ENCODE measurements around the gene LCMT1. TPM values are rescaled to one million over a fixed set of nuclear protein-coding genes. Genes with fewer than 3 reads are reported as not detected.
"Not testable (repeated sequence)": the region's sequence is repeated elsewhere in the genome, so short reads cannot be mapped to it uniquely, and the experiment has no call there.

The LCMT1 gene
- total RNA-seq, 5 donors from 2014 or later (not counting 1 experiment from before 2014, with no cell fraction given) = 35.7 to 42.9 (median 36.0) TPM

DNA sequence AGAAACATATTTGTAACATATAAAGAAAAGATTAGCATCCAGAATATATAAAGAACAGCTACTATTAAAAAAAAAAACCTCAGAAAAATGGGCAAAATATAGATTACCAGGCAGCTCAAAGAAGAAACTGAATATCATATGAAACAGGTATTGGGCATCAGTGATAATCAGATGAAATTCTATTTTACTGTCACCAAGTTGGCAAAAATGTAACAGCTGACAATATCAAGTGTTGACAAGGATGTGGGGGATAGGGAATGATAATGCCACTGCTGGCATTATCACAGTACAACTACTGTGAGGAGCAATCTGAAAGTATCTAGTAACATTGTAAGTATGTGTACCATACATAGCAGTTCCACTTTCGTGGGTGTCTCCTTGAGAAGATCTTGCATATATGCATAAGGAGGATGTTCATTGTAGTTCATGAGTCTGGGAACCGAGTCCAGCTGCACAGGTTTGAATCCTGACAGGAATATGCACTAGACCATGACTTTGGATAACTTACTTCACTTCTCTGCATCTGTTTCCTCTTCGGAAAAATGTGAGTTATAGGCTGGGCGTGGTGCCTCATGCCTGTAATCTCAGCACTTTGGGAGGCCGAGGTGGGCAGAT, 50.3 kb downstream of the LCMT1 start:
- POLR2A ChIA-PET = no interaction called here
- H3K36me3 Mint-ChIP-seq = peaks cover 49% of the 10 kb centered on the region
- no peak overlapping the region for H3K4me3 ChIP-seq (ENCODE audit: control insufficient read depth in 1 of 2, extremely low read depth in 1 of 2, low read length in 1 of 2)
- no peaks in the 10 kb centered on the region for H3K27me3 Mint-ChIP-seq
- H3K9me3 ChIP-seq = no peaks in the 10 kb centered on the region
- CTCF ChIA-PET = no interaction called here
- no peaks in the 10 kb centered on the region for H3K27me3 ChIP-seq (replicated peaks in 1 of 2; ENCODE audit: control insufficient read depth in 2 of 2, extremely low read depth in 1 of 2, insufficient read depth in 2 of 2, low read length in 1 of 2)
- H3K4me1 ChIP-seq (ENCODE audit: control insufficient read depth in 1 of 2, extremely low read depth in 1 of 2, insufficient read depth in 2 of 2, low read length in 2 of 2) = no peaks in the 10 kb centered on the region
- H3K4me3 Mint-ChIP-seq = no peak overlapping the region
- no peak overlapping the region for H3K27ac ChIP-seq (ENCODE audit: low read length)
- DNase-seq = no peak
- no peak for ATAC-seq (replicated peaks in 1 of 4)
- H3K27ac Mint-ChIP-seq = no peak overlapping the region
- 92% methylated on average over 2 of the region's 5 CpGs for WGBS (ENCODE audit: insufficient coverage)
- peaks cover 11 to 60% of the 10 kb centered on the region in 2 donors for H3K36me3 ChIP-seq (ENCODE audit: control insufficient read depth in 2 of 2, extremely low read depth in 1 of 2, insufficient read depth in 1 of 2, low read length in 1 of 2)
- no peaks in the 10 kb centered on the region for H3K4me1 Mint-ChIP-seq
- no peaks in the 10 kb centered on the region for H3K9me3 Mint-ChIP-seq

DNA sequence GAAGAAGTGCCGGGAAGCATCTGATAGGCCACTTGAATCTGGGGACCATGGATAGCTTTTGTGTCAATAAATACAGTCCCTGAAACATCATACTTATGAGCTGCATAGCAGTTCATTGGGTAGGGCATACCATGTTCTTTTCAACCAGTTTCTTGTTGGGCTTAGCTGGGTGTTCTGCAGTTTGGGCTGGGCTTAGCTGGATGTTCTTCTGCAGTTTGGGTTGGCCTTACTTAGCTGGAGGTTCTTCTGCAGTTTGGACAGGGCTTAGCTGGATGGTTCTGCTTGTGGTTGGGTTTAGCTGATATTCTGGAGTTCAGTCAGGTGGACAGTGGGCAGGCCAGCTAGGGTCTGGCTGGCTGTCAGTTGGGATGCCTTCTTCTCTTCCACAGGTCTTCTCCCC, 52.1 kb downstream of the LCMT1 start:
- DNase-seq (no peak), ATAC-seq (replicated peaks in 1 of 4) (no peak)
- Mint-ChIP-seq H3K36me3 (peaks cover 53% of the 10 kb centered on the region), H3K27ac (no peak overlapping the region), H3K4me3 (no peak overlapping the region), H3K9me3 (no peaks in the 10 kb centered on the region), H3K4me1 (no peaks in the 10 kb centered on the region), H3K27me3 (no peaks in the 10 kb centered on the region)
- Histone ChIP-seq H3K27me3 (replicated peaks in 1 of 2; ENCODE audit: control insufficient read depth in 2 of 2, extremely low read depth in 1 of 2, insufficient read depth in 2 of 2, low read length in 1 of 2) (no peaks in the 10 kb centered on the region), H3K4me3 (ENCODE audit: control insufficient read depth in 1 of 2, extremely low read depth in 1 of 2, low read length in 1 of 2) (no peak overlapping the region), H3K9me3 (no peaks in the 10 kb centered on the region), H3K4me1 (ENCODE audit: control insufficient read depth in 1 of 2, extremely low read depth in 1 of 2, insufficient read depth in 2 of 2, low read length in 2 of 2) (no peaks in the 10 kb centered on the region), H3K36me3 (ENCODE audit: control insufficient read depth in 2 of 2, extremely low read depth in 1 of 2, insufficient read depth in 1 of 2, low read length in 1 of 2) (peaks cover 8 to 49% of the 10 kb centered on the region in 2 donors), H3K27ac (ENCODE audit: low read length) (no peak overlapping the region)
- WGBS (ENCODE audit: insufficient coverage) = 100% methylated on average over 1 of the region's 1 CpG
- ChIA-PET POLR2A (interaction anchor here in 1 of 2 donors (0.6 kb wide), 1 partner anchor 85 kb away, joined by 3 read pairs; no protein-coding TSS in a partner anchor), CTCF (interaction anchor here (0.6 kb wide), 2 partner anchors 65 to 531 kb away, joined by 4 to 6 read pairs; no protein-coding TSS in a partner anchor)

DNA sequence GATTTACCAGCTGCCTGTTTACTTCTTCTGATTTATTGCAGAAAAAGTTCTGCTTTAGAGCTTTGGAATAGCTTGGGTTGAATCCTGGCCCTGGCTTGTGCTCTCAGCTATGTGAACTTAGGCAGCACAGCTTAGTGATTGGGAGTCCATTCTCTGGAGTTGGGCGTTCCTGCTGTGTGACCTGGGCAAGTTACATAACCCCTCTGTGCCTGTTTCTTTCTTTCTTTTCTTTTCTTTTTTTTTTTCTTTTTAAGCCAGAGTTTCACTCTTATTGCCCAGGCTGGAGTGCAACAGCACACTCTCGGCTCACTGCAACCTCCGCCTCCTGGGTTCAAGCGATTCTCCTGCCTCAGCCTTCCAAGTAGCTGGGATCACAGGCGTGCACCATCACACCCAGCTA, 53.7 kb downstream of the LCMT1 start:
- H3K27ac Mint-ChIP-seq = no peak overlapping the region
- CTCF ChIA-PET = no interaction called here
- H3K27me3 Mint-ChIP-seq = no peaks in the 10 kb centered on the region
- H3K9me3 Mint-ChIP-seq = no peaks in the 10 kb centered on the region
- no peak overlapping the region for H3K4me3 Mint-ChIP-seq
- peaks cover 58% of the 10 kb centered on the region for H3K36me3 Mint-ChIP-seq
- H3K4me1 ChIP-seq (ENCODE audit: control insufficient read depth in 1 of 2, extremely low read depth in 1 of 2, insufficient read depth in 2 of 2, low read length in 2 of 2) = no peaks in the 10 kb centered on the region
- H3K9me3 ChIP-seq = no peaks in the 10 kb centered on the region
- no peak for ATAC-seq (replicated peaks in 1 of 4)
- WGBS (ENCODE audit: insufficient coverage) = 88% methylated on average over 1 of the region's 5 CpGs
- H3K4me3 ChIP-seq (ENCODE audit: control insufficient read depth in 1 of 2, extremely low read depth in 1 of 2, low read length in 1 of 2) = no peak overlapping the region
- POLR2A ChIA-PET = interaction anchor here in 1 of 2 donors (0.7 kb wide), 1 partner anchor 493 kb away, joined by 3 read pairs; no protein-coding TSS in a partner anchor
- H3K27ac ChIP-seq (ENCODE audit: low read length) = no peak overlapping the region
- H3K27me3 ChIP-seq (replicated peaks in 1 of 2; ENCODE audit: control insufficient read depth in 2 of 2, extremely low read depth in 1 of 2, insufficient read depth in 2 of 2, low read length in 1 of 2) = no peaks in the 10 kb centered on the region
- no peak for DNase-seq
- no peaks in the 10 kb centered on the region for H3K4me1 Mint-ChIP-seq
- H3K36me3 ChIP-seq (ENCODE audit: control insufficient read depth in 2 of 2, extremely low read depth in 1 of 2, insufficient read depth in 1 of 2, low read length in 1 of 2) = peaks cover 8 to 59% of the 10 kb centered on the region in 2 donors

DNA sequence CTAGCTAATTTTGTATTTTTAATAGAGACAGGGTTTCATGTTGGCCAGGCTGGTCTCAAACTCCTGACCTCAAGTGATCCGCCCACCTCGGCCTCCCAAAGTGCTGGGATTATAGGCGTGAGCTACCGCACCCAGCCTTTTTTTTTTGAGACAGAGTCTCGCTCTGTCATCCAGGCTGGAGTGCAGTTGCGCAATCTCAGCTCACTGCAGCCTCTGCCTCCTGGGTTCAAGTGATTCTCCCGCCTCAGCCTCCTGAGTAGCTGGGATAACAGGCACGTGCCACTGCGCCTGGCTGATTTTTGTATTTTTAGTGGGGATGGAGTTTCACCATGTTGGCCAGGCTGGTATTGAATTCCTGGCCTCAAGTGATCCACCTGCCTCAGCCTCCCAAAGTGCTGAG, 56.4 kb downstream of the LCMT1 start:
- H3K9me3 Mint-ChIP-seq; H3K4me3 Mint-ChIP-seq; CTCF ChIA-PET; H3K4me1 ChIP-seq (ENCODE audit: control insufficient read depth in 1 of 2, extremely low read depth in 1 of 2, insufficient read depth in 2 of 2, low read length in 2 of 2); H3K27me3 Mint-ChIP-seq; DNase-seq; H3K4me3 ChIP-seq (ENCODE audit: control insufficient read depth in 1 of 2, extremely low read depth in 1 of 2, low read length in 1 of 2); ATAC-seq (replicated peaks in 1 of 4); H3K27ac ChIP-seq (ENCODE audit: low read length); H3K27me3 ChIP-seq (replicated peaks in 1 of 2; ENCODE audit: control insufficient read depth in 2 of 2, extremely low read depth in 1 of 2, insufficient read depth in 2 of 2, low read length in 1 of 2); POLR2A ChIA-PET; H3K27ac Mint-ChIP-seq; H3K9me3 ChIP-seq; H3K4me1 Mint-ChIP-seq: not testable (repeated sequence)
- peaks cover 63% of the 10 kb centered on the region for H3K36me3 Mint-ChIP-seq
- 98% methylated on average over 8 of the region's 9 CpGs for WGBS (ENCODE audit: insufficient coverage)
- peaks cover 8 to 75% of the 10 kb centered on the region in 2 donors for H3K36me3 ChIP-seq (ENCODE audit: control insufficient read depth in 2 of 2, extremely low read depth in 1 of 2, insufficient read depth in 1 of 2, low read length in 1 of 2)

DNA sequence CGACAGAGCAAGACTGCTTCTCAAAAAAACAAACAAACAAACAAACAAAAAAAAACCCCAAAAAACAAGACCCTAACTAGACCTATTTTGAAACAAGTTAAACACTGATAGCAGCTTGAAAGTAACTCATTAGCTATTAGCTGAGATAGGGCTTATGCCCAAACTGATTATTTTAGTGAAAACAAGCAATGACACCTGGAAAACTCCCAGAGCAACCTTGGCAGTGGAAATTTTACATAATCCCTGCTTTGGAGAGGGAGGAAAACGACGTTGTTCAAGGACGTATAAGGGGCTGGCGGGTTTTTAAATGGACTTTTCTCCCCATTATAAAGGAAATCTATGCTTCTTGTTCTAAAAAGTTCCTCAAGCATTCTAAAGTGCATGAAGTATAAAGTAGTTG, 59.8 kb downstream of the LCMT1 start:
- whole genome bisulfite sequencing (ENCODE audit: insufficient coverage) = no CpG with 5 or more reads among the region's 5 CpGs
- peaks cover 60% of the 10 kb centered on the region for H3K36me3 Mint-ChIP-seq
- H3K36me3 ChIP-seq (ENCODE audit: control insufficient read depth in 2 of 2, extremely low read depth in 1 of 2, insufficient read depth in 1 of 2, low read length in 1 of 2) = peaks cover 4 to 56% of the 10 kb centered on the region in 2 donors
- H3K9me3 Mint-ChIP-seq = no peaks in the 10 kb centered on the region
- H3K27me3 ChIP-seq (replicated peaks in 1 of 2; ENCODE audit: control insufficient read depth in 2 of 2, extremely low read depth in 1 of 2, insufficient read depth in 2 of 2, low read length in 1 of 2) = no peaks in the 10 kb centered on the region
- H3K27ac ChIP-seq (ENCODE audit: low read length) = no peak overlapping the region
- ChIA-PET POLR2A (no interaction called here), CTCF (interaction anchor here in 1 of 2 donors (0.6 to 0.7 kb wide), 2 partner anchors 24 to 1073 kb away, joined by 4 to 5 read pairs; no protein-coding TSS in a partner anchor)
- no peaks in the 10 kb centered on the region for H3K4me1 ChIP-seq (ENCODE audit: control insufficient read depth in 1 of 2, extremely low read depth in 1 of 2, insufficient read depth in 2 of 2, low read length in 2 of 2)
- no peak overlapping the region for H3K4me3 ChIP-seq (ENCODE audit: control insufficient read depth in 1 of 2, extremely low read depth in 1 of 2, low read length in 1 of 2)
- ATAC-seq (replicated peaks in 1 of 4) (no peak), DNase-seq (no peak)
- no peaks in the 10 kb centered on the region for H3K27me3 Mint-ChIP-seq
- no peaks in the 10 kb centered on the region for H3K4me1 Mint-ChIP-seq
- H3K4me3 Mint-ChIP-seq = no peak overlapping the region
- no peaks in the 10 kb centered on the region for H3K9me3 ChIP-seq
- no peak overlapping the region for H3K27ac Mint-ChIP-seq

DNA sequence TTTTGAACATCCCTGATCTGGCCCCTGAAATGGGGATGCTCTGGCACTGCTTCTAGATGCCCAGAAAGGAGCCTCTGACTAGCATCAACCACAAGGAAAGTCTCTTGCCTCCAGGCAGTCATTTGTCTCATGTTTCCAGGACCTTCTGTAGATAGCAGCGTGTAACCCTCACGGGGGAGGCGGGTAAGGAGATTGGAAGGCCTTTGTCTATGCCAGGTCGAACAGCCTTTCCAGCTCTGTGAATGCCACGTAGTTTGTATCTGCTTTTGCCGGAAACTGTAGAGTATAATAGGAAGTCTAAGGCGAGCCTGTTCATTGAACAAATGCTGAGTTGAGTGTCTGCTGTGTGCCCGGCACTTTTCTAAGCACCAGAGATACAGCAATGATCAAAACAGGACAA, 61.3 kb downstream of the LCMT1 start:
- DNase-seq (no peak), ATAC-seq (replicated peaks in 1 of 4) (no peak)
- Histone ChIP-seq H3K27ac (ENCODE audit: low read length) (no peak overlapping the region), H3K4me1 (ENCODE audit: control insufficient read depth in 1 of 2, extremely low read depth in 1 of 2, insufficient read depth in 2 of 2, low read length in 2 of 2) (no peaks in the 10 kb centered on the region), H3K27me3 (replicated peaks in 1 of 2; ENCODE audit: control insufficient read depth in 2 of 2, extremely low read depth in 1 of 2, insufficient read depth in 2 of 2, low read length in 1 of 2) (no peaks in the 10 kb centered on the region), H3K36me3 (ENCODE audit: control insufficient read depth in 2 of 2, extremely low read depth in 1 of 2, insufficient read depth in 1 of 2, low read length in 1 of 2) (peaks cover 4 to 52% of the 10 kb centered on the region in 2 donors), H3K9me3 (no peaks in the 10 kb centered on the region), H3K4me3 (ENCODE audit: control insufficient read depth in 1 of 2, extremely low read depth in 1 of 2, low read length in 1 of 2) (no peak overlapping the region)
- no peaks in the 10 kb centered on the region for H3K9me3 Mint-ChIP-seq
- no peak overlapping the region for H3K4me3 Mint-ChIP-seq
- POLR2A ChIA-PET = no interaction called here
- peaks cover 54% of the 10 kb centered on the region for H3K36me3 Mint-ChIP-seq
- WGBS (ENCODE audit: insufficient coverage) = 97% methylated on average over 6 of the region's 8 CpGs
- no peaks in the 10 kb centered on the region for H3K4me1 Mint-ChIP-seq
- CTCF ChIA-PET = no interaction called here
- H3K27me3 Mint-ChIP-seq = no peaks in the 10 kb centered on the region
- no peak overlapping the region for H3K27ac Mint-ChIP-seq

Measured in T-cell (primary cell).